Ramos (cell line): ENCODE data around the gene PIGS.
"Not testable (repeated sequence)": the region's sequence is repeated elsewhere in the genome, so short reads cannot be mapped to it uniquely, and the experiment has no call there.

ENCODE experiments used
- in situ Hi-C: fragments of 300-500 bp; cut with MboI; formaldehyde crosslinking; loops from one replicate; pipeline ENCODE4 v1.14.3; 2022; ENCODE audit warnings: low sequenced_read_pairs; ENCODE audit not compliant: unreplicated experiment

The PIGS gene

GRCh38 chr17:28533091-28533807, 38.1 kb downstream of the PIGS start:
- in situ Hi-C loops = no loop called here

DNA sequence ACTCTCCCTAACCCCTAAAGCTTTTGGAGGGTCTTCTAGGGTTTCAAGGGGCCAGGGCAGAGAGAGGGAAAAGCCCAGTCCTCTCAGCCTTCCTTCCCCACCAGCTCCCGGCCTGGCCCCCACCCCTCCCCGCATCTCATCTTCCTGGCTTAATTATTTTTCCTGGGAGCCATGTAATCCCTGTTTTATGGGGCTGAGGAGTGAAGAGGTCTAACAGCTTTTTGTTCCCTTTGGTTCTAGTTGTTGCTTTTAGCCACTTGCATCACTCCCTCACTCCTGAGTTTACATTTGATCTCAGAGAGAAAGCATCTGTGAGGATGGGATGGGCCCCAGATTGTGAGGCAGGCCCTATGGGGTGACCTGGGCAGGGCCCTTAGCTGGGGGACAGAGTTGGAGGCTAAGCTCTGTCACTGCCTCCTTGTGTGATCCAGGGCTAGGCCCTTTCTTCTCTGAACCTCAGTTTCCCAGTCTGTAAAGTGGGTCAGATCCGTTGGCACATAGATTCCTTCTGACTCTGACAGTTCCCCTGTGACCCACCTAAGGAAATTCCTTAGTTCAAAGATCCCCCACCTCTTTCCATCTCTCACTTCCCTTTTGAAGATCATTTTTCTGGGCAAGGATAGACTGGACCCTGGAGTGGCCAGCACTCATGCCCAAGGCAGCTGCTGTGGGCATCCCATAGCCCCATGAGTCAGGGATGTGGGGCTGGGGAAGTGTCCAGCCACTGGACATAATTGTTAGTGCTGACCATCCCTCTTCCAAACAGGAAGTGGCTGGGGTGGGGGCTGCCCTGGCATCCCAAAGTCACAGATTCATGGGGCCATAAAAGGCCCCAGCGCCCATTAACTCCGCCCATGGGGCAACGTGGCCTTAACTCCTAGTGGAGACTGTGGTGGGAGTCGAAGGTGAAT, 39.0 kb downstream of the PIGS start:
- in situ Hi-C loops = no loop called here

DNA sequence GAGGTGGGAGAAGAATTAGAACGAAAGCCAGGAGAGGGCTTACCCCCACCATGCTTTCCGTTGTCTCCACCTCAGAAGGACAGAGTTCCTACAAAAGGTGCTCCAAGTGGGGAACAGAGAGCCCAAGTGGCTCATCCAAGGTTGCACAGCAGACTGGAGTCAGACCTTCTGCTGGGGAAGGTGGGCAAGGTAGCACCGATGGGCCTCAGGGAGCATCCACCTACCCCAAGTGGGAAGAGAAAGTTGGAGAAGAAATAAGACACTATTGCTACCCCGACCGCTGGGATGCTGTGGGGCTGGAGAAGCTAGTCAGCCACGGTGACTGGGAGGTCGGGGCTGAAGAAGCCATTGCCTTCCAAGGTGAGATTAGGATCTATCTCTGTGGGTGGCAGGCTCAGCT, 40.4 kb downstream of the PIGS start:
- in situ Hi-C loops = no loop called here

DNA sequence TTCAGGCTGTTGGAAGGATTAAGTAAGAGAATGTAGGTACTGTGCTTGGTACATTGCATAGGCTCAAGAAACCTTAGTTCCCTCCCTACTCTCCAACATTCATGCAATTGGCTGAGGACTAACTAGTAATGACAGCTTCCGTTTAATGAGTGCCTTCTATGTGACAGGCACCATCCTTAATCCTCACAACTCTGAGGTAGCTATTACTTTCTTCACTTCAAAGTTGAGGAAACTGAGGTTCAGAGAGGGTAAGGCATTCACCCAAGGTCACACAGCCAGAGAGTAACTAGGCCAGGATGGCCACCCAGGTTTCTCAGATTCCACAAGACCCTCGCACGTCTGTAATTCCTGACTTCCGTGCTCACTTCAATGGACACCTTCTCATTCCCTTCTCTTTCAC, 41.1 kb downstream of the PIGS start:
- in situ Hi-C loops = no loop called here

- in situ Hi-C loops = no loop called here
Measured at GRCh38 chr17:28529013-28529400, 42.3 kb downstream of the PIGS start.

DNA sequence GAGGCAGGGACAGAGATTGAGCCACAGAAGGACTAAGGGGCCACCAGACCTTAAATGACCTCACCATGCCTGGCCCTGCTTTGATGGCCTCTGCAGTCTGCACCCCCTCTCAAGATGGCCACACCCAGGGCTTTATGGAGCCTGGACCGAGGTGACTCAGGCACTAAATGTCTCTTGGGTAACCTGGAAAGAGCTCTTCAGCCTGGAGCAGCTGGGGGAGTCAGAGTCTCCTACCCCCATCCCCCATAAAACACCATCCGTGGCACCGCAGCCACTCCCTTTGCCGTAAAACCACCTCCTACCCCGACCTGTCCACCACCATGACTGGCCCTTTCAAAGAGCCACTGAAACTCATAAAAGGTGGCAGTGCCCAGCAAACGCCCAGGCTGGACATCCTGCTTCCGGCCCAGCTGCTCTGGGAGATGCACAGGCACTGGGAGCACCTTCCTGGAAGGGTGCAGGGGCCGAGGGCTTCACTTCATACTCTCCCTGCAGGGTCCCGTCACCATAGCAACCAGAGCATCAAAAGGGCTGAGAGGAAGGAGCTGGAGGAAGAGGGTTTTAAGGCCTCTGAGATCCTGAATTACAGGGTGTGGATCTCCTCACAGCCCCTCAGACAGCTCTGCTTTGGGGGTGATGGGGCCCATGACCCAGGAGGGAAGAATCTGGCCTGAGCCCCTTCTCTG, 42.9 kb downstream of the PIGS start:
- in situ Hi-C loops = no loop called here

DNA sequence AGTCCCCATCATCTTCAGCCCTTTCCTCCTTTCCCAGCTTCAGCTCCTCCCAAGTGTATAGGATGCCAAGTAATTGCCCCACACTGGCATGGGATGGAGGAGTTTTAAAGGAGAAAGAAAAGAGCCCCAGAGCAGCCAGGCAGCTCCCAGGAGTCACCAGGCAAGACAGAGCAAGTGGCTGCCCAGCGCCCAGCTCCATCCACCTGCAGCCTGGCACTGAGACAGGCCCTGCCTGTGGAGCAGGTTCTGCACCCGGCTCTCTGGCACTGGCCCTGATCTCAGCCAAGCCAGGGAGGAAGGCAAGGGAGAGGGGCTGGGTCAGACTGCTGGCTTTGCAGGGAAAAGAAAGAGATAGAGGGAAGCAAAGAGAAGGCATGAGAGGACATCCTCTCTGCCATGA, 43.5 kb downstream of the PIGS start:
- in situ Hi-C loops = no loop called here

- in situ Hi-C loops = no loop called here
Measured at GRCh38 chr17:28527181-28527681, 44.1 kb downstream of the PIGS start.

DNA sequence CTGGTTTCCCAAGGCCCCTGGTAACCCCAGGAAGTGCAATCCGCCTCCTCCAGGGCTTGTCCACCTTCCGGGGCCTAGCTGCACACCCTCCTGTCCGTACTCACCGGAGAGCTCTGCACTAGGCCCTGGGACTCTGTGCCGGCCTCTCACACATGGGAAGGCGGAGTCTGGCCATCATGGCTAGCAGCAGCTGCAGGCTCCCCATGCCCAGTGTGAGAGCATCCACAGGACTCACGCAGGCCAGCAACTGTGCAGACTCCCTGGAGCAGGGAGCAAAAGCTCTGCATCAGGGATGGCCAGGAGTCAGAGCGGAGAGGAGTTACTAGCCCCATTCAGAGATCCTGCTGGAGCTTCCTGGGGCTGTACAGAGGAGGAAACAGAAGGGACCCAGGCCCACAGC, 44.9 kb downstream of the PIGS start:
- in situ Hi-C loops = no loop called here

DNA sequence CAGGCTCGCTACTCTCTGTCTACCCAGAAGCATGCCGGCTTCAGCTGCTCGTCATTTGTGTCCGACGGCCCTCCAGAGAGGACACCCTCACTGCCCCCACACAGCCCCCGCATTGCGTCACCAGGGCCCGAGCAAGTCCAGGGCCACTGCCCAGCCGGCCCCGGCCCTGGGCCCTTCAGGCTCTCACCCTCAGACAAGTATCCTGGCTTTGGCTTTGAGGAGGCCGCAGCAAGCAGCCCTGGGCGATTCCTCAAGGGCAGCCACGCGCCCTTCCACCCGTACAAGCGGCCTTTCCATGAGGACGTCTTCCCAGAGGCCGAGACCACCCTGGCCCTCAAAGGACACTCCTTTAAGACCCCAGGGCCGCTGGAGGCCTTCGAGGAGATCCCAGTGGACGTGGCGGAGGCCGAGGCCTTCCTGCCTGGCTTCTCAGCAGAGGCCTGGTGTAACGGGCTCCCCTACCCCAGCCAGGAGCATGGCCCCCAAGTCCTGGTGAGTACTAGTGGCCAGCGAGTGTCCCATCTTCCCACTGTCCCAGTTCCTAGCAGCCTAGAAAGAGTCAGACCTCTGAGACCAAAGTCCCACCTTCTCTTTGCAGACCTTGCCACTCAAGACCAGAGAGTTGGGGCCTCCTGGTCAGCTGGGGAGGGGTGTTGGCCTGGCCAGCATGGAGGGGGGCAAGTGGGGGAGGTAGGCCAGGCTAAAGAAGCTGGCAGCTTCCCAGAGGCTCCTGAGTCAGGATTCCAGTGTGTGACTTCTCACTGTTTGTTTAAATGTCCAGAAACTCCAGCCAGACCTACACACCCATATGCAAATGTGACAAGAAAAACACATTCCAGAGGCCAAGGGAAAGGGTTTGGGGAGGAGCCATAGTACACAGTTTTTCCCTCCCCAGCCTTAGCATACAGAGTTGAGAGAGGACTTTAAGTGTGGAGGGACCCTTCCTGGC, 46.6 kb downstream of the PIGS start:
- in situ Hi-C loops = no loop called here

DNA sequence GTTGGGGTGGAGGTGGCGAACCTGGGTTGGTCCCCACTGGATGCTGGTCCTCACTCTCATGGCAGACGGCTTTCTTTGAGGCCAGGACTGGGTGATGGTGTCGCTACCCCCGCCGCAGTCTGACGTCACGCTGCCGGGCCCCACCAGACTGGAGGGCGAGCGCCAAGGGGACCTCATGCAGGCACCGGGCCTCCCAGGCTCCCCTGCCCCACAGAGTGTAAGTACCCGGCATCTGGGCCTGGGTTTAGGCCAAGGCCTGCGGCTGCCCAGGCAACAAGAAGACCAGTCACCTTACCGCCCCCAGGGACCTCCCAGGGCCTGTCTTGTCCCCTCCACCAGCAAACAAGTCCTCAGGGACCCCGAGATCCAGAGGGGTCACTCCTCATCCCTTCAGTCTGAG, 47.4 kb downstream of the PIGS start:
- in situ Hi-C loops = no loop called here

DNA sequence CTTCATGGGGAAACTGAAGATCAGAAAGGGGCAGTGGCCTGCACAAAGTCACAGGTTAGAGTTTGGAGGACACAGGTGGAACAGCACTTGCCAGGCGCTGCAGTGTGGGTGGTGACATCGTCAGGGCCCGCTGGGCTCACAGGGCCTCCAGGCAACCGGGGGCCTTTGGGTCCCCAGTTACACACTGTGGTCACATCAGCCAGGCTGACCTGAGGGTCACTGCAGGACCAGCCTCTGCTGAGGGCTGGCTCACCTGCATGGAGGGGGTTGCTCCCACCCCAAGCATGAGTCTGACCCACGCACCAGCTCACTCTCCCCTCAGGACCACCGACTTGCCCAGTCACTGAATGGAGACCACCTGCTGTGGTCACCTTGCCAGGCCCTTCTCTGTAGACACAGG, 48.1 kb downstream of the PIGS start:
- in situ Hi-C loops = no loop called here

DNA sequence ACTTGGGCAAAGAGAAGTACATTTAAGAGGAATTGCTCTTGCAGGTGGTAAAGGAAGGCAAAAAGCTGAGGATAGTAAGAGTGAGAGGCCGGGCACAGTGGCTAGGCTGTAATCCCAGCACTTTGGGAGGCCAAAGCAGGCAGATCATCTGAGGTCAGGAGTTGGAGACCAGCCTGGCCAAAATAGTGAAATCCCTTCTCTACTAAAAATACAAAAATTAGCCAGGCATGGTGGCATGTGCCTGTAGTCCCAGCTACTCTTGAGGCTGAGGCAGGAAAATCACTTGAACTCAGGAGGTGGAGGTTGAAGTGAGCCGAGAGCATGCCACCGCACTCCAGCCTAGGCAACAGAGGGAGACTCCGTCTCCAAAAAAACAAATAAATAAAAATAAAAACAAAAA, 49.0 kb downstream of the PIGS start:
- in situ Hi-C loops = not testable (repeated sequence)

DNA sequence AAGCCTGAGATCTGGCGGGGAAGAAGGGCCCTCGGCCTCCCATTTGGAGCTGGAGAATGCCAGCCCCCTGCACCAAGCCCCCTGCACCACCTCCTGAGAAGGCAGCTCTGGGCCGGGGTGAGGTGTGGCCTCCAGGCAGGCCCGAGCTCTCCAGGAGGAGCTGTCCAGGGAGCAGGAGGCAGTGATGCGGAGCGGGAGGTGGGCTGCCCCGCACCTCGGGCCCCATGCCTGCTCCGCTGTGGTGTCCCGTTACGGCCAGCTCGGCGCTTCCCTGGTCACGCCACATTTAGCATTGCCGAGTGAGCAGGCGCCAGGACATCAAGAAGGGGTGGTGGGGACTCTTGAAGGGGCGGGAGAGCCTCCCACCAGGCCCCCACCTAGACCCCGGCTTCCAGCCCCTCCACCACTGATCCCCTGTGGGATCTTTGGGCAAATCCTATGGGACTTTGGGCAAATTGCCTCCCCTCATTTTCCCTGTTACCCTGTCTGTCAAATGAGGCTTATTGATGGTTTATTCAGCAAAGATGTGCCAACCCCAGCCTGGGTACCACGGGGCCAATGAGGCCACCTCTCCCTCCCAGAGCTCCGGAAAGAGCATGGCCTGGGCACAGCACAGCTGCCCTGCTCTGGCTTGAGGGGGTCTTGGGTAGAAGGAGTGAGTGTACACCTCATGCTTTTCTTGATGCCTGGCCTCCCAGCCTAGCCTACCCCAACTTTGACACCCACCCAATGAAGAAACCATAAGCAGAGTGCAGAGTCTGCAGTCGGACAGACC, 49.8 kb downstream of the PIGS start:
- in situ Hi-C loops = no loop called here

- in situ Hi-C loops = no loop called here
Measured at GRCh38 chr17:28520687-28521086, 50.6 kb downstream of the PIGS start.

DNA sequence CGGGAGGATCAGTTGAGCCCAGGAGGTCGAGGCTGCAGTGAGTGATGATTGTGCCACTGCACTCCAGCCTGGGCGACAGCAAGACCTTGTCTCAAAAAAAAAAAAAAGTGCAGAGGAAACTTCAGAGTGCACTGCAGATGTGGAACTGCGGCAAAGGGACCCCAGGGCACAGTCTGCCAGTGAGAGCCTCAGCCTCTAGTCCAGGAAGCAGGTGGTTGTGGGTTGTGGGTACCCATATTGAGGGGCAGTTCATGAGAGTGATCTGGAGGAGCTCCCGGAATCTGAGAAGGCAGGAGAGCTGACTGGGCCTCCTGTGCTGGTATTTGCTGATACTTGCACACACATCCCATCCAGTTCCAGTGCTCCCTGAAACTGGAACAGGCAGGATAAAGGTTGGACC, 52.1 kb downstream of the PIGS start:
- in situ Hi-C loops = no loop called here

- in situ Hi-C loops = no loop called here
Measured at GRCh38 chr17:28518578-28518977, 52.7 kb downstream of the PIGS start.

- in situ Hi-C loops = no loop called here
Measured at GRCh38 chr17:28518132-28518531, 53.2 kb downstream of the PIGS start.

DNA sequence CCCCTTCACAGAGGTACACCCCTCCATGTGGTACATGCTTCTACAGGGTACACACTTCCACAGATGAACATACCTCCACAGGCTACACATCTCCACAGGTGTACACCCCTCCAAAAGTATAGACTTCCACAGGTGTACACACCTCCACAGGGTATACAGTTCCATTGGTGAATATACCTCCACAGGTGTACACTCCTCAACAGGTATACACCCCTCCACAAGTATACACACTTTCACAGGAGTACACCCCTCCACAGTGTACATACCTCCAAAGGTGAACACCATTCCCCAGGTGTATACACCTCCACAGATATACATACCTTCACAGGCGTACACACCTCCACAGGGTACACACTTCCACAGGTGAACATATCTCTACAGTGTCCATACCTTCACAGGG, 55.8 kb downstream of the PIGS start:
- in situ Hi-C loops = no loop called here
